H1 (cell line): Measurements from ENCODE around the gene ATP11A.

ENCODE experiments used
- GTF2F1 ChIP-seq: IDR thresholded peaks from 2 replicates; pipeline ENCODE4 v1.6.1; 2012; ENCODE audit warnings: low read depth, low read length, improper control_type of control experiment, borderline replicate concordance
- JUN ChIP-seq: IDR thresholded peaks from 2 replicates; pipeline ENCODE4 v1.6.1; 2011; ENCODE audit warnings: low read depth, mild to moderate bottlenecking, improper control_type of control experiment, low read length
- NRF1 ChIP-seq: IDR thresholded peaks from 2 replicates; pipeline ENCODE4 v1.6.1; 2011; ENCODE audit warnings: mild to moderate bottlenecking, low read depth, low read length, improper control_type of control experiment
- POLR2A ChIP-seq, 2 experiments: IDR thresholded peaks; 1 replicate in 1 of 2; 2 replicates in 1 of 2; pipeline ENCODE4 v1.6.1; 2011; ENCODE audit warnings: low read depth in 2 of 2, low read length in 2 of 2, mild to moderate bottlenecking in 2 of 2; ENCODE audit errors: control extremely low read depth in 1 of 2
- POLR2AphosphoS5 ChIP-seq: IDR thresholded peaks from 2 replicates; pipeline ENCODE4 v1.6.1; 2011; ENCODE audit warnings: low read depth, low read length
- SP1 ChIP-seq: IDR thresholded peaks from 2 replicates; pipeline ENCODE4 v1.6.1; 2011; ENCODE audit warnings: low read depth, low read length
- TAF1 ChIP-seq: IDR thresholded peaks from 2 replicates; pipeline ENCODE4 v1.6.1; 2011; ENCODE audit warnings: mild to moderate bottlenecking, low read depth, low read length
- TBP ChIP-seq: IDR thresholded peaks from 2 replicates; pipeline ENCODE4 v1.6.1; 2011; ENCODE audit warnings: low read depth, low read length, improper control_type of control experiment
- TEAD4 ChIP-seq: IDR thresholded peaks from 2 replicates; pipeline ENCODE4 v1.6.1; 2012; ENCODE audit warnings: low read depth, low read length, inconsistent platforms, mixed read lengths
- YY1 ChIP-seq: IDR thresholded peaks from 2 replicates; pipeline ENCODE4 v1.6.1; 2011; ENCODE audit warnings: low read depth, mild to moderate bottlenecking, low read length
- ZNF274 ChIP-seq: IDR thresholded peaks from 2 replicates; pipeline ENCODE4 v1.7.0; 2012; ENCODE audit warnings: low read length, borderline replicate concordance; ENCODE audit errors: extremely low read depth
- TF ChIP-seq, protein P1 (sequence below), 3 experiments: IDR thresholded peaks; 1 replicate in 2 of 3; 2 replicates in 1 of 3; pipeline versions ENCODE4 v1.5.1 to v1.6.1; 2011; ENCODE audit warnings: low read length in 3 of 3, mild to moderate bottlenecking in 3 of 3, inconsistent platforms in 2 of 3, low read depth in 1 of 3, moderate library complexity in 1 of 3; ENCODE audit not compliant: insufficient read depth in 1 of 3; ENCODE audit errors: control extremely low read depth in 1 of 3
- TF ChIP-seq, protein P2 (sequence below): IDR thresholded peaks from 2 replicates; pipeline ENCODE4 v1.6.1; 2012; ENCODE audit warnings: inconsistent platforms

DNA sequence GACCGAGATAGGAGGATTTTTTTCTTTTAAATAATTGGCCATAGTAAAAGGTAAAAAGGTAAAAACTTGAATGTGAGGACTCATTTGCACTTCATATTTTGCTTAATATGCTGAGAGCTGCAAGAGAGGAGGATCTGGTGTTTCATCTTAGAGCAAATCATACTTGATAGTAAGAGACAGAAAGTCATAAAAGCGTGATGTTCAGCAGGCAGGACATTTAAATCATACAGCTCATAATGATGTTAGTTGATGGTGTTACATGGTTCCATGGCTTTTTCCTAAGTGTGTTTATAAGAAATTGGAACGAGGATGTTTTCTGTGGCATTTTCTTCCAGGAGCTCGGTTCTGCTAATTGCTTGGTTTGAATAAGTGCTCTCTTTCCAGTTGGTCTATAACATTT is 16.3 kb downstream of the ATP11A start:
- no peak for TF ChIP-seq TAF1
- TF ChIP-seq TEAD4 = no peak
- no peak for TF ChIP-seq ZNF274
- TF ChIP-seq, protein P1, sequence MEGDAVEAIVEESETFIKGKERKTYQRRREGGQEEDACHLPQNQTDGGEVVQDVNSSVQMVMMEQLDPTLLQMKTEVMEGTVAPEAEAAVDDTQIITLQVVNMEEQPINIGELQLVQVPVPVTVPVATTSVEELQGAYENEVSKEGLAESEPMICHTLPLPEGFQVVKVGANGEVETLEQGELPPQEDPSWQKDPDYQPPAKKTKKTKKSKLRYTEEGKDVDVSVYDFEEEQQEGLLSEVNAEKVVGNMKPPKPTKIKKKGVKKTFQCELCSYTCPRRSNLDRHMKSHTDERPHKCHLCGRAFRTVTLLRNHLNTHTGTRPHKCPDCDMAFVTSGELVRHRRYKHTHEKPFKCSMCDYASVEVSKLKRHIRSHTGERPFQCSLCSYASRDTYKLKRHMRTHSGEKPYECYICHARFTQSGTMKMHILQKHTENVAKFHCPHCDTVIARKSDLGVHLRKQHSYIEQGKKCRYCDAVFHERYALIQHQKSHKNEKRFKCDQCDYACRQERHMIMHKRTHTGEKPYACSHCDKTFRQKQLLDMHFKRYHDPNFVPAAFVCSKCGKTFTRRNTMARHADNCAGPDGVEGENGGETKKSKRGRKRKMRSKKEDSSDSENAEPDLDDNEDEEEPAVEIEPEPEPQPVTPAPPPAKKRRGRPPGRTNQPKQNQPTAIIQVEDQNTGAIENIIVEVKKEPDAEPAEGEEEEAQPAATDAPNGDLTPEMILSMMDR (IDR thresholded peaks at IDR 0.05; ENCODE audit: control extremely low read depth in 1 of 3, insufficient read depth in 1 of 3, low read depth in 1 of 3, low read length in 3 of 3) = no peak
- no peak for TF ChIP-seq POLR2AphosphoS5
- no peak for TF ChIP-seq GTF2F1
- no peak for TF ChIP-seq YY1
- TF ChIP-seq NRF1 = no peak
- TF ChIP-seq JUN = no peak
- no peak for TF ChIP-seq TBP
- no peak for TF ChIP-seq POLR2A (IDR thresholded peaks at IDR 0.05; ENCODE audit: control extremely low read depth in 1 of 2, low read depth in 2 of 2, low read length in 2 of 2)
- TF ChIP-seq, protein P2, sequence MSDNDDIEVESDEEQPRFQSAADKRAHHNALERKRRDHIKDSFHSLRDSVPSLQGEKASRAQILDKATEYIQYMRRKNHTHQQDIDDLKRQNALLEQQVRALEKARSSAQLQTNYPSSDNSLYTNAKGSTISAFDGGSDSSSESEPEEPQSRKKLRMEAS = no peak
- TF ChIP-seq SP1 = no peak
